Endothelial cell of umbilical vein (primary cell): ENCODE data around the gene RANBP3L. TPM values are rescaled to one million over a fixed set of nuclear protein-coding genes. Genes with fewer than 3 reads are reported as not detected.

Experiments used
- Bru-seq: library from RNA; stranded (reverse); fragments of 400-500 nt; gene quantifications from one replicate; lab custom pipeline; 2021; lab: Mats Ljungman, UMichigan
- BruChase-seq, 2 experiments: library from RNA; stranded (reverse); fragments of 400-500 nt; gene quantifications; one replicate each; lab custom pipeline; 2021; lab: Mats Ljungman, UMichigan
- BruUV-seq: library from RNA; stranded (reverse); fragments of 400-500 nt; replicated peaks from 2 replicates; lab custom pipeline; 2021; lab: Mats Ljungman, UMichigan
- CTCF ChIA-PET: fragments of 300-600, 350-600 bp; sonication (Branson Sonifier 250); formaldehyde crosslinking; loops from one replicate; lab custom pipeline; 2021; ENCODE audit warnings: antibody characterized with exemption, inconsistent platforms; lab: Charles Lee
- POLR2A ChIA-PET: fragments of 300-600, 350-600 bp; sonication (Branson Sonifier 250); formaldehyde crosslinking; loops from one replicate; lab custom pipeline; 2021; ENCODE audit warnings: antibody characterized with exemption, inconsistent platforms; lab: Charles Lee
- DNase-seq: peaks from one replicate; pipeline ENCODE4 v3.0.0-alpha.2; 2011; ENCODE audit warnings: low read depth, low spot score
- FAIRE-seq: peaks from 2 replicates; lab custom pipeline; 2011; peaks lifted over from hg19 to GRCh38; lab: Jason Lieb, UNC
- H2AFZ ChIP-seq: 2 replicates; pipeline ENCODE4 v1.6.0; 2012; ENCODE audit warnings: low read depth, low read length, control low read depth, inconsistent platforms
- H3K27ac ChIP-seq: 2 replicates; pipeline ENCODE4 v1.5.1; 2011; ENCODE audit warnings: low read depth, mild to moderate bottlenecking, control low read depth, low read length, moderate library complexity; ENCODE audit not compliant: insufficient read depth
- H3K27me3 ChIP-seq, 2 experiments: 2 replicates each; pipeline versions ENCODE4 v1.6.0 to v1.6.1; 2011; ENCODE audit warnings: low read length in 2 of 2, mixed read lengths in 1 of 2; ENCODE audit not compliant: control insufficient read depth in 2 of 2, insufficient read depth in 2 of 2
- H3K36me3 ChIP-seq, 2 experiments: 2 replicates in 1 of 2; 3 replicates in 1 of 2; pipeline ENCODE4 v1.5.1; 2011; ENCODE audit warnings: low read length in 2 of 2, mild to moderate bottlenecking in 1 of 2, moderate library complexity in 1 of 2; ENCODE audit not compliant: control insufficient read depth in 2 of 2, insufficient read depth in 2 of 2; ENCODE audit errors: extremely low read depth in 1 of 2
- H3K4me1 ChIP-seq: 3 replicates; pipeline ENCODE4 v1.5.1; 2011; ENCODE audit warnings: mild to moderate bottlenecking, low read length; ENCODE audit not compliant: control insufficient read depth, insufficient read depth; ENCODE audit errors: extremely low read depth
- H3K4me2 ChIP-seq: 2 replicates; pipeline ENCODE4 v1.6.1; 2011; ENCODE audit warnings: low read length, control low read depth, mixed read lengths; ENCODE audit not compliant: insufficient read depth
- H3K4me3 ChIP-seq, 3 experiments: fragments of 200-600 bp in 1 of 3; sonication (generic), shearing (Covaris generic) in 1 of 3; replicated peaks in 1 of 3; 2 replicates each; pipeline ENCODE4 v1.5.1; 2011 to 2016; ENCODE audit warnings: control low read depth in 3 of 3, low read length in 3 of 3, mild to moderate bottlenecking in 2 of 3, inconsistent platforms in 1 of 3, low read depth in 1 of 3, moderate library complexity in 1 of 3; ENCODE audit not compliant: insufficient read depth in 1 of 3
- H3K79me2 ChIP-seq: 2 replicates; pipeline ENCODE4 v1.6.0; 2012; ENCODE audit warnings: low read length, inconsistent platforms; ENCODE audit not compliant: control insufficient read depth, insufficient read depth
- H3K9ac ChIP-seq: replicated peaks from 2 replicates; pipeline ENCODE3; 2011; ENCODE audit warnings: low read length, control low read depth; ENCODE audit not compliant: insufficient read depth; ENCODE audit errors: extremely low read depth
- H3K9me1 ChIP-seq: replicated peaks from 3 replicates; pipeline ENCODE4 v1.6.0; 2011; ENCODE audit warnings: mild to moderate bottlenecking, low read length; ENCODE audit not compliant: control insufficient read depth, insufficient read depth; ENCODE audit errors: extremely low read depth
- H3K9me3 ChIP-seq: replicated peaks from 2 replicates; pipeline ENCODE4 v1.5.1; 2012; ENCODE audit warnings: low read length, inconsistent platforms; ENCODE audit not compliant: control insufficient read depth, insufficient read depth
- H4K20me1 ChIP-seq: replicated peaks from 2 replicates; pipeline ENCODE3; 2011; ENCODE audit warnings: mild to moderate bottlenecking, low read length; ENCODE audit not compliant: control insufficient read depth, insufficient read depth; ENCODE audit errors: extremely low read depth
- EZH2 ChIP-seq: IDR thresholded peaks from 2 replicates; pipeline ENCODE4 v1.6.1; 2012; ENCODE audit warnings: borderline replicate concordance, low read depth, mild to moderate bottlenecking, moderate library complexity, low read length, inconsistent platforms; ENCODE audit not compliant: severe bottlenecking
- FOS ChIP-seq: IDR thresholded peaks from 2 replicates; pipeline ENCODE4 v1.6.1; 2011; ENCODE audit warnings: mild to moderate bottlenecking, low read length, moderate library complexity, borderline replicate concordance; ENCODE audit not compliant: insufficient read depth
- GATA2 ChIP-seq: IDR thresholded peaks from 2 replicates; pipeline ENCODE4 v1.7.0; 2011; ENCODE audit warnings: low read depth, mild to moderate bottlenecking, moderate library complexity, mixed read lengths, low read length; ENCODE audit not compliant: insufficient read length, insufficient read depth
- JUN ChIP-seq: IDR thresholded peaks from 2 replicates; pipeline ENCODE4 v1.6.1; 2011; ENCODE audit warnings: borderline replicate concordance, low read depth; ENCODE audit not compliant: insufficient read length, insufficient read depth
- MYC ChIP-seq: IDR thresholded peaks from one replicate; pipeline ENCODE4 v1.6.1; 2011; ENCODE audit warnings: mild to moderate bottlenecking, low read depth, low read length
- POLR2A ChIP-seq: IDR thresholded peaks from 2 replicates; pipeline ENCODE4 v1.6.1; 2012; ENCODE audit warnings: low read depth, mild to moderate bottlenecking, control low read depth, low read length
- POLR2AphosphoS5 ChIP-seq: IDR thresholded peaks from 2 replicates; pipeline ENCODE4 v1.6.1; 2012; ENCODE audit warnings: low read depth, mild to moderate bottlenecking, control low read depth, low read length, moderate library complexity; ENCODE audit not compliant: insufficient read depth
- dilution Hi-C: fragments of 300-500 bp; cut with MboI; formaldehyde crosslinking; loops from one replicate; pipeline ENCODE4 v1.15.0; 2019; ENCODE audit warnings: low sequenced_read_pairs; ENCODE audit not compliant: extremely low pct_ligation_motif_present
- intact Hi-C: fragments of 100-400 bp; cut with micrococcal nuclease; formaldehyde crosslinking; loops from one replicate; pipeline ENCODE4 v1.10.0; 2022
- long read RNA-seq: library from polyadenylated mRNA; stranded (forward); transcript quantifications from one replicate; pipeline ENCODE4 v2.0.0, GENCODE V29; 2021
- polyA minus RNA-seq, 3 experiments: library from RNA; depleted of rRNA, polyadenylated mRNA; stranded (reverse); fragments of >200 nt; gene quantifications; 1 replicate in 1 of 3; 2 replicates in 2 of 3; pipeline ENCODE4 v1.2.3, GENCODE V29; 2011
- polyA plus RNA-seq, 4 experiments: library from polyadenylated mRNA; depleted of rRNA in 3 of 4; stranded (reverse) in 3 of 4; unstranded in 1 of 4; fragments of >200 nt; gene quantifications; 2 replicates each; pipeline versions ENCODE4 v1.2.1 to v1.2.3, GENCODE V29; 2011 to 2012; ENCODE audit warnings: missing spikeins in 1 of 4
- total RNA-seq: library from RNA; stranded (reverse); gene quantifications from 2 replicates; pipeline ENCODE4 v1.2.3, GENCODE V29; 2021
- TF ChIP-seq, protein P1 (sequence below): IDR thresholded peaks from 2 replicates; pipeline ENCODE4 v1.6.1; 2011; ENCODE audit not compliant: insufficient read depth, insufficient read length
- TF ChIP-seq, protein P2 (sequence below), 2 donors: IDR thresholded peaks; 1 replicate in 1 of 2; 2 replicates in 1 of 2; pipeline ENCODE4 v1.5.1; 2011; ENCODE audit warnings: low read length in 2 of 2, mild to moderate bottlenecking in 2 of 2, moderate library complexity in 2 of 2, control low read depth in 1 of 2, inconsistent platforms in 1 of 2, low read depth in 1 of 2; ENCODE audit not compliant: insufficient read depth in 1 of 2; ENCODE audit errors: extremely low read depth in 1 of 2

The RANBP3L gene, protein sequence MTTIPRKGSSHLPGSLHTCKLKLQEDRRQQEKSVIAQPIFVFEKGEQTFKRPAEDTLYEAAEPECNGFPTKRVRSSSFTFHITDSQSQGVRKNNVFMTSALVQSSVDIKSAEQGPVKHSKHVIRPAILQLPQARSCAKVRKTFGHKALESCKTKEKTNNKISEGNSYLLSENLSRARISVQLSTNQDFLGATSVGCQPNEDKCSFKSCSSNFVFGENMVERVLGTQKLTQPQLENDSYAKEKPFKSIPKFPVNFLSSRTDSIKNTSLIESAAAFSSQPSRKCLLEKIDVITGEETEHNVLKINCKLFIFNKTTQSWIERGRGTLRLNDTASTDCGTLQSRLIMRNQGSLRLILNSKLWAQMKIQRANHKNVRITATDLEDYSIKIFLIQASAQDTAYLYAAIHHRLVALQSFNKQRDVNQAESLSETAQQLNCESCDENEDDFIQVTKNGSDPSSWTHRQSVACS
- not detected in 2 replicates for total RNA-seq
- not detected in 2 replicates for polyA plus RNA-seq
- not detected in 2 replicates for polyA plus RNA-seq (2011; cell fraction: cytosol; rRNA removed)
- not detected in 2 replicates for polyA plus RNA-seq (2011; cell fraction: nucleus; rRNA removed)
- not detected in 2 replicates for polyA plus RNA-seq (2012)
- polyA minus RNA-seq, result not detected in 2 replicates
- not detected for polyA minus RNA-seq (2011; cell fraction: cytosol; rRNA and poly(A)+ RNA removed)
- not detected in 2 replicates for polyA minus RNA-seq (2011; cell fraction: nucleus; rRNA and poly(A)+ RNA removed)
- not detected for Bru-seq, nascent RNA
- not detected for BruChase-seq, experiment 1, labeled RNA remaining after a 6-hour chase
- percentile 2 among the genes with signal in this experiment for BruChase-seq, experiment 2, labeled RNA remaining after a 2-hour chase
- long read RNA-seq, result 0 reads

- no peak for FAIRE-seq
- dilution Hi-C loops, result no loop called here
- BruUV-seq, result no TSS peak
- Histone ChIP-seq H3K4me3 (no peak within 1 kb of the TSS), H3K9me1 (no peaks in the 10 kb centered on the region), H3K36me3 (no peaks in the 10 kb centered on the region), H3K27me3 (peaks cover 0 to 15% of the 10 kb centered on the region in 2 experiments), H2AFZ (peak within 1 kb of the TSS; percentile 1), H4K20me1 (no peaks in the 10 kb centered on the region), H3K9me3 (no peaks in the 10 kb centered on the region), H3K4me1 (no peaks in the 10 kb centered on the region), H3K79me2 (no peaks in the 10 kb centered on the region), H3K9ac (no peak within 1 kb of the TSS), H3K4me2 (no peak within 1 kb of the TSS), H3K27ac (no peak within 1 kb of the TSS)
- intact Hi-C loops, result loop anchor here (10.0 kb wide), 1 partner anchor 337 kb away; no protein-coding TSS in a partner anchor
- TF ChIP-seq JUN (no peak), MYC (no peak), POLR2AphosphoS5 (no peak), GATA2 (no peak), FOS (no peak), EZH2 (no peak), POLR2A (no peak)
- TF ChIP-seq, protein P1, sequence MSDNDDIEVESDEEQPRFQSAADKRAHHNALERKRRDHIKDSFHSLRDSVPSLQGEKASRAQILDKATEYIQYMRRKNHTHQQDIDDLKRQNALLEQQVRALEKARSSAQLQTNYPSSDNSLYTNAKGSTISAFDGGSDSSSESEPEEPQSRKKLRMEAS, result no peak
- TF ChIP-seq, protein P2, sequence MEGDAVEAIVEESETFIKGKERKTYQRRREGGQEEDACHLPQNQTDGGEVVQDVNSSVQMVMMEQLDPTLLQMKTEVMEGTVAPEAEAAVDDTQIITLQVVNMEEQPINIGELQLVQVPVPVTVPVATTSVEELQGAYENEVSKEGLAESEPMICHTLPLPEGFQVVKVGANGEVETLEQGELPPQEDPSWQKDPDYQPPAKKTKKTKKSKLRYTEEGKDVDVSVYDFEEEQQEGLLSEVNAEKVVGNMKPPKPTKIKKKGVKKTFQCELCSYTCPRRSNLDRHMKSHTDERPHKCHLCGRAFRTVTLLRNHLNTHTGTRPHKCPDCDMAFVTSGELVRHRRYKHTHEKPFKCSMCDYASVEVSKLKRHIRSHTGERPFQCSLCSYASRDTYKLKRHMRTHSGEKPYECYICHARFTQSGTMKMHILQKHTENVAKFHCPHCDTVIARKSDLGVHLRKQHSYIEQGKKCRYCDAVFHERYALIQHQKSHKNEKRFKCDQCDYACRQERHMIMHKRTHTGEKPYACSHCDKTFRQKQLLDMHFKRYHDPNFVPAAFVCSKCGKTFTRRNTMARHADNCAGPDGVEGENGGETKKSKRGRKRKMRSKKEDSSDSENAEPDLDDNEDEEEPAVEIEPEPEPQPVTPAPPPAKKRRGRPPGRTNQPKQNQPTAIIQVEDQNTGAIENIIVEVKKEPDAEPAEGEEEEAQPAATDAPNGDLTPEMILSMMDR (IDR thresholded peaks at IDR 0.05; ENCODE audit: extremely low read depth in 1 of 2, insufficient read depth in 1 of 2, low read depth in 1 of 2, low read length in 2 of 2), result no peak
- CTCF ChIA-PET, result interaction anchor here (1.0 to 5.2 kb wide), 8 partner anchors 24 to 394 kb away, joined by 3 to 31 read pairs (median 6); partner anchors contain the start of gene NADK2
- POLR2A ChIA-PET, result no interaction called here
- peak; percentile 69 for DNase-seq
Observed at GRCh38 chr5:36301858-36302603, at the start of gene RANBP3L. Gene RANBP3L (minus strand): TSS chr5:36301902. CDS start chr5:36301416, 486 bp downstream.
